ENCODE results near the gene REXO5.

REXO5 gene

DNA sequence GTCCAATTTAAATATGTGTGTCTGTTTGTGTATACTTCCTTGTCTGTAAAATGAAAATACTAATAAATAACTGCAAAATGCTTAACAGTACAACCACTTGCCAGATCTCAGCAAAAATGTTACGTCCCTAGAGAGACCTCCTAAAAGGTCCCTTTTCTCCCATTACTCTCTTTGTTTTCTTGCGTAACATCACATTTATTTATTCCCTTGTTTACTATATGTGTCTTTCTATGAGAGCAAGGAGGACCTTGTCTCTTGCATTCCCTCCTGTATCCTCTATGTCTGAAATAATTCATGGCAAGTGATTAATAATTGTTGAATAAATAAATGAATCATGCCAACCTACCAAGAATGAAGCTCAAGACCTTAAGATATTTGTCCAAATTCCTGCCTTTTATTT, 40.6 kb upstream of the REXO5 start:
- no peaks in the 10 kb centered on the region for H3K4me1 Mint-ChIP-seq
- H3K27ac Mint-ChIP-seq = peak overlapping the region in 1 of 3 experiments; percentile 72

DNA sequence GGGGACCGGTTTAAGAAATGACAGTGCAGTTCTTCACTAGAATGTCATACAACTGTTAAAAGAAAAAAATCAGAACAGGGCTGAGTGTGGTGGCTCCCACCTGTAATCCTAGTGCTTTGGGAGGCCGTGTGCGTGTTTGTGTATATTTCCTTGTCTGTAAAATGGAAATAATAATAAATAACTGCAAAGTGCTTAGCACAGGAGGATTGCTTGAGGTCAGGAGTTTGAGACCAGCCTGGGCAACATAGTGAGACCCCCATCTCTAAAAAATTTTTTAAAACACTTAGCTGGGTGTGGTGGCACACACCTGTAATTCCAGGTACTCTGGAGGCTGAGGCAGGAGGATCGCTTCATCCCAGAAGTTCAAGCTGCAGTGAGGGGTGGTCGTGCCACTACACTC, 40.0 kb upstream of the REXO5 start:
- no peak overlapping the region for H3K27ac Mint-ChIP-seq
- H3K27me3 Mint-ChIP-seq (ENCODE audit: low read depth) = no peaks in the 10 kb centered on the region
- H3K36me3 Mint-ChIP-seq (ENCODE audit: low read depth) = peaks cover 13% of the 10 kb centered on the region
- TF ChIP-seq, protein P1, sequence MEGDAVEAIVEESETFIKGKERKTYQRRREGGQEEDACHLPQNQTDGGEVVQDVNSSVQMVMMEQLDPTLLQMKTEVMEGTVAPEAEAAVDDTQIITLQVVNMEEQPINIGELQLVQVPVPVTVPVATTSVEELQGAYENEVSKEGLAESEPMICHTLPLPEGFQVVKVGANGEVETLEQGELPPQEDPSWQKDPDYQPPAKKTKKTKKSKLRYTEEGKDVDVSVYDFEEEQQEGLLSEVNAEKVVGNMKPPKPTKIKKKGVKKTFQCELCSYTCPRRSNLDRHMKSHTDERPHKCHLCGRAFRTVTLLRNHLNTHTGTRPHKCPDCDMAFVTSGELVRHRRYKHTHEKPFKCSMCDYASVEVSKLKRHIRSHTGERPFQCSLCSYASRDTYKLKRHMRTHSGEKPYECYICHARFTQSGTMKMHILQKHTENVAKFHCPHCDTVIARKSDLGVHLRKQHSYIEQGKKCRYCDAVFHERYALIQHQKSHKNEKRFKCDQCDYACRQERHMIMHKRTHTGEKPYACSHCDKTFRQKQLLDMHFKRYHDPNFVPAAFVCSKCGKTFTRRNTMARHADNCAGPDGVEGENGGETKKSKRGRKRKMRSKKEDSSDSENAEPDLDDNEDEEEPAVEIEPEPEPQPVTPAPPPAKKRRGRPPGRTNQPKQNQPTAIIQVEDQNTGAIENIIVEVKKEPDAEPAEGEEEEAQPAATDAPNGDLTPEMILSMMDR (IDR thresholded peaks at IDR 0.05; ENCODE audit: unreplicated experiment in 3 of 3) = no peak
- H3K9me3 Mint-ChIP-seq = peaks cover 13% of the 10 kb centered on the region
- no peaks in the 10 kb centered on the region for H3K4me1 Mint-ChIP-seq
- no peak overlapping the region for H3K4me3 Mint-ChIP-seq

More for the DNA sequence above, 40.6 kb upstream of the REXO5 start:
- no peaks in the 10 kb centered on the region for H3K27me3 Mint-ChIP-seq (ENCODE audit: low read depth)
- peaks cover 14% of the 10 kb centered on the region for H3K36me3 Mint-ChIP-seq (ENCODE audit: low read depth)
- peak overlapping the region in 1 of 3 experiments; percentile 0 for H3K4me3 Mint-ChIP-seq
- TF ChIP-seq, protein P1 (IDR thresholded peaks at IDR 0.05; ENCODE audit: unreplicated experiment in 3 of 3) = no peak
- peaks cover 14% of the 10 kb centered on the region for H3K9me3 Mint-ChIP-seq

DNA sequence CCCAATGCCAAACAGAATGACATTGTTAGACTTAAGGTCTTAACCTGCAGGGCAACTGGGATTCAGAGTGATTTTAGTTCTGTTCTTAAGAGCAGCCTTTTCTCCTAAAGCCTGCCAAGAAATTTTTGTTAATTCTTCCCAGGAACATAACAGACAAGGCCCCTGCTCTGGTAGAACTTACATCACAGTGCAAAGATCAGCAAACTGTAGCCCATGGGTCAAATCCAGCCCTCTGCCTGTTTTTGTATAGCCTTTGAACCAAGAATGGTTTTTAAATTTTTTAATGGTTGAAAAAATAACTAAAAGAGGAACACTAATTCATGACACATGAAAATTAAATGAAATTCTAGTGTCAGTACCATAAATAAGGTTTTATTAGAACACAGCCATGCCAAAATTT, 38.8 kb upstream of the REXO5 start:
- H3K4me1 Mint-ChIP-seq = no peaks in the 10 kb centered on the region
- H3K27me3 Mint-ChIP-seq (ENCODE audit: low read depth) = no peaks in the 10 kb centered on the region
- TF ChIP-seq, protein P1 (IDR thresholded peaks at IDR 0.05; ENCODE audit: unreplicated experiment in 3 of 3) = no peak
- peaks cover 3% of the 10 kb centered on the region for H3K9me3 Mint-ChIP-seq
- no peak overlapping the region for H3K4me3 Mint-ChIP-seq
- H3K27ac Mint-ChIP-seq = no peak overlapping the region
- peaks cover 8% of the 10 kb centered on the region for H3K36me3 Mint-ChIP-seq (ENCODE audit: low read depth)

DNA sequence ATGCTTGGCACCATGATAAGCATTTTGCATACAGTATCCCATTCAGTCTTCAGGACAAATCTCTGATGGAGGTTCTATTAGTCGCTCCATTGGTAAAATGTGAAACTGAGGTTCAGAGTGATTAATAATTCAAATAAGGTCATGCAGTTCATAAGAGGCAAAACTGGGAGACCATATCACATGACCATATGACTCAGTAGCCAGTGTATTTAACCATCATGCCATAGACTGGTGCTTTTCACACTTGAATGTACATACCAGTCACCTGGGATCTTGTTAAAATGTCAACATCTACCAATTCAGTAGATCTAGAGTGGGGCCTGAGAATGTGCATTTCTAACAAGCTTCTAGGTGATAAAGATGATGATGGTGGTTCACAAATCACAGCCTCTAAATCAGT, 38.2 kb upstream of the REXO5 start:
- H3K9me3 Mint-ChIP-seq = peaks cover 3% of the 10 kb centered on the region
- no peak overlapping the region for H3K27ac Mint-ChIP-seq
- no peaks in the 10 kb centered on the region for H3K27me3 Mint-ChIP-seq (ENCODE audit: low read depth)
- H3K36me3 Mint-ChIP-seq (ENCODE audit: low read depth) = peaks cover 10% of the 10 kb centered on the region
- no peaks in the 10 kb centered on the region for H3K4me1 Mint-ChIP-seq
- no peak overlapping the region for H3K4me3 Mint-ChIP-seq
- TF ChIP-seq, protein P1 (IDR thresholded peaks at IDR 0.05; ENCODE audit: unreplicated experiment in 3 of 3) = no peak

DNA sequence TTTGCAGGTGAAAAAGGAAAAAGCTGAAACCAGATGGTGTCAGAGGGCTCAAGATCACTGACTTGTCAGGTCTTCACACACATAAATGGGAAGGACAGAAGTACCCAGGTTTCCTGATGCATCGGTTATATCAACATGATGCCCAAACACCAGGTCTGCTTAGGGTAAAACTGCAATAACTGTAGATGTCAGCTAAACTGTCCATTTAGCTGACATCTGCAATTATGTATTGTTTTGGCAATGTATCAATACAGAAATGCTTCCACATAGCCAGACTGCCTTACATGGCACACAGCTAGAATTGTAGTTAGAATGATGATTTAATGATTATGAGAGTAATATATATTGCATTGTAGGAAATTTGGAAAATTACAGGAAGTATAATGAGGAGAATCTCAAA, 37.5 kb upstream of the REXO5 start:
- Mint-ChIP-seq H3K4me1 (no peaks in the 10 kb centered on the region), H3K4me3 (no peak overlapping the region), H3K27ac (no peak overlapping the region), H3K27me3 (ENCODE audit: low read depth) (no peaks in the 10 kb centered on the region), H3K9me3 (no peaks in the 10 kb centered on the region), H3K36me3 (ENCODE audit: low read depth) (peaks cover 13% of the 10 kb centered on the region)
- TF ChIP-seq, protein P1 (IDR thresholded peaks at IDR 0.05; ENCODE audit: unreplicated experiment in 3 of 3) = no peak

DNA sequence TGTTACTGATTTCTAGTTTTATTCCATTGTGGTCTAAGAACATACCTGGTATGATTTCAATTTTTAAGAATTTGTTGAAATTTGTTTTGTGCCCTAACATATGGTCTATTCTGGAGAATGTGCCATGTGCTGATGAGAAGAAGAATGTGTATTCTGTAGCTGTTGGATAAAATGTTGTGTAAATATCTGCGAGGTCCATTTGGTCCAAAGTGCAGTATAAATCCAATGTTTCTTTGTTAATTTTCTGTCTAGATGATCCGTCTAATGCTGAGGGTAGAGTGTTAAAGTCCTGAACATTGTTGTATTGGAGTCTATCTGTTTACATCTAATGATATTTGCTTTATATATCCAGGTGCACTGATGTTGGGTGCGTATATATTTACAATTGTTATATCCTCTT, 32.6 kb upstream of the REXO5 start:
- Mint-ChIP-seq H3K4me3 (no peak overlapping the region), H3K27ac (no peak overlapping the region), H3K36me3 (ENCODE audit: low read depth) (peaks cover 18% of the 10 kb centered on the region), H3K9me3 (no peaks in the 10 kb centered on the region), H3K27me3 (ENCODE audit: low read depth) (no peaks in the 10 kb centered on the region), H3K4me1 (no peaks in the 10 kb centered on the region)
- TF ChIP-seq, protein P1 (IDR thresholded peaks at IDR 0.05; ENCODE audit: unreplicated experiment in 3 of 3) = no peak

Data from nephron (organoid).